Upper lobe of right lung (tissue), 1 donor: ENCODE data around the gene ZNF709. TPM values are rescaled to one million over a fixed set of nuclear protein-coding genes. Genes with fewer than 3 reads are reported as not detected.
"Not testable (repeated sequence)": the region's sequence is repeated elsewhere in the genome, so short reads cannot be mapped to it uniquely, and the experiment has no call there.

Experiments
- ATAC-seq: fragments of 200-7000 bp; cut with Tn5 transposase; one replicate; pipeline ENCODE4 v1.9.1; 2020; ENCODE audit warnings: mild to moderate bottlenecking, moderate library complexity
- DNase-seq: peaks from one replicate; pipeline ENCODE4 v3.0.0-alpha.2; 2020
- H3K27ac ChIP-seq: fragments of 200-600 bp; one replicate; pipeline ENCODE4 v1.8.0; 2022
- H3K27me3 ChIP-seq: fragments of 200-600 bp; one replicate; pipeline ENCODE4 v1.8.0; 2022; ENCODE audit warnings: mild to moderate bottlenecking
- H3K36me3 ChIP-seq: fragments of 200-600 bp; one replicate; pipeline ENCODE4 v1.8.0; 2022
- H3K4me1 ChIP-seq: fragments of 200-600 bp; one replicate; pipeline ENCODE4 v1.8.0; 2022
- H3K4me3 ChIP-seq: fragments of 200-600 bp; one replicate; pipeline ENCODE4 v1.8.0; 2022; ENCODE audit warnings: mild to moderate bottlenecking
- H3K9me3 ChIP-seq: fragments of 200-600 bp; one replicate; pipeline ENCODE4 v1.8.0; 2022
- intact Hi-C: fragments of 100-400 bp; cut with DNase I; formaldehyde crosslinking; loops from one replicate; pipeline ENCODE4 v1.11.0; 2022
- total RNA-seq: library from RNA; stranded (reverse); fragmentation: NEBNext Ultra II Directional; extraction: Animal tissue kit (Norgen Biotek cat#: 25700); gene quantifications from one replicate; pipeline ENCODE4 v1.2.1, GENCODE V29; 2021
- TF ChIP-seq, protein P1 (sequence below): fragments of 200-600 bp; IDR thresholded peaks from one replicate; pipeline ENCODE4 v1.8.0; 2022; ENCODE audit warnings: antibody characterized with exemption
- donor health status: DM: no; HTN: yes; CAD: no; lungs with severe emphysema.

Gene ZNF709
- total RNA-seq, 1 donor from 2014 or later, result 2.6 TPM

DNA sequence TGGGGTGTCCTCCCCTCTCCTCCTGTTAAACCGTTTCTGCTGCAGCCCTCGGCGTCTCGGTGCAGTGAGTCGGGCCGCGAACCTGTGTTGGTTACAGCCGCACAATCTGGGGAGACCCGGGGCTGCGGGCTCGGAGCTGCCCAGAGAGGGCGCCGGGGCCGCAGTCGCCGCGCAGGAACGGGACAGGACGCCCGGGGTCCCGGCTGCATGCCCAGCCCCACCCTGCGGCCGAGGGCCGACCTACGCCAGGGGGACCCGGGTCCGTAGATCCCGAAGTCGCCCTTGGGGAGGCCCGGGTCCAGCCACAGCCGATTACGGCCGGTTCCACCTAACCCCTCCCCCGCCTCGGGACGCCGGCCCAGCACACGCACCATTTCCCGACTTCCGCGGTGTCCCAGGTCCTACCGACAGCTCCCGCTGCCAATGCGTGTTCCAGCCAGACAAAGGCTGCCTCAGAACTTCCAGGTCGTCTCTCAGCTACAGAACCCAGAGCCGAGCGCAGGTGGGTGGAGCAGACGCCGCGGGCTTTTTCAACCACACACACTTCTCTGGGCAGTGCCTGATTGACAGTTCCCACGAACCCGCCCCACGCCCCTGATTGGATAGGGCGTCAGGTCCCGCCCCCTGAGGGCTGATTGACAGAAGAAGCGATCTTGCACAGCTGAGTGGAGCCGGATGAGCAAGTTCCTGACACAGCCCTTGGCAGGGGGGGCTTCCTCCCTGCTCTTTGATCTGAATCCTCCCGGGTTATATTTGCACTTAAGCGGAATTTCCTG is 43.9 kb downstream of the ZNF709 start, which contains the start of gene ZNF443:
ZNF443 (minus strand) TSS at position 481 of the 776 bp plus-strand sequence; CDS start at position 374, 107 bp downstream.
- TF ChIP-seq, protein P1, sequence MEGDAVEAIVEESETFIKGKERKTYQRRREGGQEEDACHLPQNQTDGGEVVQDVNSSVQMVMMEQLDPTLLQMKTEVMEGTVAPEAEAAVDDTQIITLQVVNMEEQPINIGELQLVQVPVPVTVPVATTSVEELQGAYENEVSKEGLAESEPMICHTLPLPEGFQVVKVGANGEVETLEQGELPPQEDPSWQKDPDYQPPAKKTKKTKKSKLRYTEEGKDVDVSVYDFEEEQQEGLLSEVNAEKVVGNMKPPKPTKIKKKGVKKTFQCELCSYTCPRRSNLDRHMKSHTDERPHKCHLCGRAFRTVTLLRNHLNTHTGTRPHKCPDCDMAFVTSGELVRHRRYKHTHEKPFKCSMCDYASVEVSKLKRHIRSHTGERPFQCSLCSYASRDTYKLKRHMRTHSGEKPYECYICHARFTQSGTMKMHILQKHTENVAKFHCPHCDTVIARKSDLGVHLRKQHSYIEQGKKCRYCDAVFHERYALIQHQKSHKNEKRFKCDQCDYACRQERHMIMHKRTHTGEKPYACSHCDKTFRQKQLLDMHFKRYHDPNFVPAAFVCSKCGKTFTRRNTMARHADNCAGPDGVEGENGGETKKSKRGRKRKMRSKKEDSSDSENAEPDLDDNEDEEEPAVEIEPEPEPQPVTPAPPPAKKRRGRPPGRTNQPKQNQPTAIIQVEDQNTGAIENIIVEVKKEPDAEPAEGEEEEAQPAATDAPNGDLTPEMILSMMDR, result no peak
- H3K9me3 ChIP-seq, result no peaks in the 10 kb centered on the region
- peak; percentile 99 for DNase-seq
- no peaks in the 10 kb centered on the region for H3K36me3 ChIP-seq
- H3K27ac ChIP-seq, result peak within 1 kb of the TSS; percentile 63
- peak within 1 kb of the TSS; percentile 57 for H3K4me3 ChIP-seq
- intact Hi-C loops, result no loop called here
- ATAC-seq, result peak; percentile 99
- no peaks in the 10 kb centered on the region for H3K27me3 ChIP-seq
- H3K4me1 ChIP-seq, result no peaks in the 10 kb centered on the region

DNA sequence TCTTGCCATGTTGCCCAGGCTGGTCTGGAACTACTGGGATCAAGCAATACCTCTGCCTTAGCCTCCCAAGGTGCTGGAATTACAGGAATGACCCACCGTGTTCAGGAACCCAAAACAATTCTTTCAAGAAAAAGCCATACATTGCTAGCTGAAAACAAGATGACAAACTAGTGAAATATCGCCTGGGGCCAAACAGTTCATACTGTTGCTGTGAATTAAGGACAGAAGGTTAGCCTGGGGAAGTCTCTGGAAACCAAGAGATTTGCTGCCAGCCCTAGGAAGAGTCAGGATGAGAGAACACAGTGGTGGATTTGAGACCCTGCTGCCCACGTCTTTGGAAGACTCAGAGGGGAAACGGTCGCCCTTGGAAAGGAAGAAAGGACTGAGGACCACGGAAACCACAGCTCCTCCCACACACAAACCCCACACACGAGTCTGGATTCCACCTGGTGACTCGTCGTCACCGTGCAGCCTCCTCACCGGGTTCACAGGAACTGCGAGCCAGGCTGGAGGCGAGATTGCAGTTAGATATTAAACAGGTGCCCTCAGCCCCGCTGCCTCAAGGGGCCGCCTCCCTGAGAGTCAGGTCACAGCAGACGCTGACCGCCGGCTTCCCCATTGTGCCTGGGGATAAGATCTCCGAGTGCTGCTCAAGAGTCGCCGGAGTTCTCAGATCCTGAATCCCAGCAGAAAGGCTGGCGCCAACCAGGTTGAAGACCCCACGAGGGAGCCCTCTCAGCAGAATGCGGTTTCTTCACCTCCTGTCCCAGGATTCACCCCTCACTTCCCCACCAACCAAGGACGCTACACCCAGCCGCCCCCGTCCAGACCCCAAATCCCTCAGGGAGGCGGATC is 44.7 kb downstream of the ZNF709 start:
- H3K4me1 ChIP-seq, H3K36me3 ChIP-seq, intact Hi-C loops, H3K27me3 ChIP-seq, H3K9me3 ChIP-seq: not testable (repeated sequence)
- Histone ChIP-seq H3K27ac (peak overlapping the region; percentile 63), H3K4me3 (peak overlapping the region; percentile 57)
- DNase-seq (peak; percentile 63), ATAC-seq (peak; percentile 58)

DNA sequence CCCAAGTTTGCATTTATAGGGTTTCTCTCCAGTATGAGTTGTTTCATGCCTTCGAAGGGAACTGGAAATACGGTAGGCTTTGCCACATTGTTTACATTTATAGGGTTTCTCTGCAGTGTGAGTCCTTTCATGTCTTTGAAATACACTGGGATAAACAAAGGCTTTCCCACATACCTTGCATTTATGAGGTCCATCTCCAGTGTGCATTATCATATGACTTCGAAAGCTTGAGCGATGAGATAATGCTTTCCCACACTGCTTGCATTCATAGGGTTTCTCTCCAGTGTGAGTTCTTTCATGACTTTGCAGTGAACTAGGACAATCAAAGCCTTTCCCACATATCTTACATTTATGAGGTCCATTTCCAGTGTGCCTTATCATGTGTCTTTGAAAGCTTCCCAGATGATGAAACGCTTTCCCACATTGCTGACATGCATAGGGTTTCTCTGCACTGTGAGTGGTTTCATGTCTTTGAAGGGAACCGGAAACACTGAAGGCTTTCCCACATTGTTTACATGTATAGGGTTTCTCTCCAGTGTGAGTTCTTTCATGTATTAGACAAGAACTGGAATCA is 53.8 kb downstream of the ZNF709 start:
- DNase-seq, H3K27ac ChIP-seq, H3K27me3 ChIP-seq, H3K4me1 ChIP-seq, intact Hi-C loops, ATAC-seq, H3K4me3 ChIP-seq: not testable (repeated sequence)
- H3K9me3 ChIP-seq, result peaks cover 14% of the 10 kb centered on the region
- H3K36me3 ChIP-seq, result peaks cover 13% of the 10 kb centered on the region

DNA sequence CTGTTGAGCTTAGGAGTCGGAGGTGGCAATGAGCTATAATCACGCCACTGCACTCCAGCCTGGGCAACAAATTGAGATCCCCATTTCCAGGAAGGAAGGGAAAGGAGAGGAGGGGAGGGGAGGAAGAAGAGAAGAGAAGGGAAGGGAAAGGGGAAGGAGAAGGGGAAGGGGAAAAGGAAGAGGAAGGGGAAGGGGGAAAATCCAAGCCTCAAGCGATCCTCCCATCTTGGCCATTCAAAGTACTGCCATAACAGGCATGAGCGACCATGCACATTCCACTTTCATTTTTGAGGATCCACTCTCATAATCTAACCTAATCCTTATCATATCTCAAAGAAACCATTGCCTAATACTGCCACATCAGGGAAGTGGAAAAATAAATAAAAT is 58.7 kb downstream of the ZNF709 start:
- Histone ChIP-seq H3K9me3 (peaks cover 6% of the 10 kb centered on the region), H3K27me3 (no peaks in the 10 kb centered on the region), H3K4me1 (no peaks in the 10 kb centered on the region), H3K36me3 (peaks cover 6% of the 10 kb centered on the region), H3K27ac (no peak overlapping the region), H3K4me3 (no peak overlapping the region)
- DNase-seq (no peak), ATAC-seq (no peak)
- intact Hi-C loops, result no loop called here
- TF ChIP-seq, protein P1, result no peak

DNA sequence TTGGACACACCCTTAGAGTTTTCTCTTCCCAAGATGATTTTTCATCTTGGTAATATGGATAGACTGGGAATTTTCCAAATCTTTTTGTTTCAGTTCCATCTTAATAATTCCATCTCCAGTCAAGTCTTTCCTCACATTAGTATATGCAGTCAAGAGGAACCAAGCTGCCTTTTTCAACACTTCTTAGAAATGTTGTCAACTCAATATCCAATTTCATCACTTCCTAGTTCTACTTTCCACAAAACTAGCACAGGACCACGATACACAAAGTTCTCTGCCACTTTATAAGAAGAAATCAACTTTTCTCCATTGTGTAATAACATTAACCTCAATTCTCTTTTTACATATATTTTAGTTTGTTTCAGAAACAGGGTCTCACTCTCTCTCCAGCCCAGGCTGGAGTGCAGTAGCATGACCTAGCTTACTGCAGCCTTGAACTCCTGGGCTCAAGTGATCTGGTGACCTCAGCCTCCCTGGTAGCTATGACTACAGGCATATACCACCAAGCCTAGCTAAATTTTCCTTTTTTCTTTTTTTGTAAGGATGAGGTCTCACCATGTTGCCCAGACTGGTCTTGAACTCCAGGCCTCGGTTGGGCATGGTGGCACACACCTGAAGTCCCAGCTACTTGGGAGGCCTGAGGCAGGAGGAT is 59.3 kb downstream of the ZNF709 start:
- no peak for DNase-seq
- TF ChIP-seq, protein P1, result no peak
- no peaks in the 10 kb centered on the region for H3K4me1 ChIP-seq
- intact Hi-C loops, result no loop called here
- peaks cover under 1% of the 10 kb centered on the region for H3K9me3 ChIP-seq
- no peak overlapping the region for H3K27ac ChIP-seq
- H3K27me3 ChIP-seq, result no peaks in the 10 kb centered on the region
- ATAC-seq, result no peak
- H3K36me3 ChIP-seq, result peaks cover under 1% of the 10 kb centered on the region
- H3K4me3 ChIP-seq, result no peak overlapping the region

DNA sequence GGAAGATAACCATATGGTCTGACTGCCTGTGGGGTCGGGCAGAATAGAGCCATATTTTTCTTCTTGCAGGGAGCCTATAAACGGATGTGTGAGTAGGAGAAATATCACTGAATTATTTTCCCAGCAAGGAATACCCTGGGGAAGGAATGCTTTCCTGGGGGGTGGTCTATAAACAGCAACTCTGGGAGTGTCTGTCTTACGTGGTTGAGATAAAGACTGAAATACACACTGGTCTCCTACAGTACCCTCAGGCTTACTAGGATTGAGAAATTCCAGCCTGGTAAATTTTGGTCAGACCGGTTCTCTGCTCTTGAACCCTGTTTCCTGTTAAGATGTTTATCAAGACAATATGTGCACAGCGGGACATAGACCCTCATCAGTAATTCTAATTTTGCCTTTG is 67.3 kb downstream of the ZNF709 start:
- H3K4me1 ChIP-seq, H3K27ac ChIP-seq, H3K9me3 ChIP-seq, H3K4me3 ChIP-seq, ATAC-seq, H3K27me3 ChIP-seq, intact Hi-C loops, DNase-seq, H3K36me3 ChIP-seq: not testable (repeated sequence)
